IMR-90 (cell line): ENCODE measurements around the gene VPS13A. TPM values are rescaled to one million over a fixed set of nuclear protein-coding genes. Genes with fewer than 3 reads are reported as not detected.

Experiments
- ATAC-seq: fragments of 200-7000 bp; cut with Tn5 transposase; 2 replicates; pipeline ENCODE4 v1.9.1; 2020; ENCODE audit warnings: low read depth, mild to moderate bottlenecking, moderate library complexity
- BruUV-seq: library from RNA; stranded (reverse); fragments of 400-500 nt; replicated peaks from 2 replicates; lab custom pipeline; 2021; lab: Mats Ljungman, UMichigan
- CTCF ChIA-PET: fragments of 300-600 bp; formaldehyde crosslinking; extraction: SDS; loops from one replicate; lab custom pipeline; 2021; ENCODE audit warnings: antibody characterized with exemption; lab: Yijun Ruan, JAX
- POLR2A ChIA-PET: fragments of 300-600 bp; sonication (Branson Sonifier 250); formaldehyde crosslinking; loops from one replicate; lab custom pipeline; 2022; ENCODE audit warnings: antibody characterized with exemption; ENCODE audit not compliant: unreplicated experiment; lab: Charles Lee
- DNase-seq: peaks from one replicate; pipeline ENCODE4 v3.0.0; 2013
- H2AFZ ChIP-seq: replicated peaks from 2 replicates; pipeline ENCODE3; 2013; ENCODE audit warnings: low read length, mild to moderate bottlenecking; ENCODE audit not compliant: poor library complexity
- H2AK5ac ChIP-seq: 2 replicates; pipeline ENCODE4 v1.6.1; 2013; ENCODE audit warnings: low read depth, low read length, inconsistent platforms
- H2AK9ac ChIP-seq: replicated peaks from 2 replicates; pipeline ENCODE3; 2013; ENCODE audit warnings: mild to moderate bottlenecking, low read depth, low read length, moderate library complexity; ENCODE audit not compliant: poor library complexity
- H2BK120ac ChIP-seq: 2 replicates; pipeline ENCODE4 v1.6.1; 2013; ENCODE audit warnings: low read depth, low read length, inconsistent platforms
- H2BK15ac ChIP-seq: 3 replicates; pipeline ENCODE4 v1.6.1; 2013; ENCODE audit warnings: low read depth, low read length, inconsistent platforms
- H2BK20ac ChIP-seq: 2 replicates; pipeline ENCODE4 v1.6.1; 2013; ENCODE audit warnings: low read depth, mild to moderate bottlenecking, inconsistent platforms, low read length, moderate library complexity
- H2BK5ac ChIP-seq: 2 replicates; pipeline ENCODE4 v1.6.1; 2013; ENCODE audit warnings: mild to moderate bottlenecking, low read depth, low read length, inconsistent platforms; ENCODE audit not compliant: poor library complexity, severe bottlenecking
- H3K14ac ChIP-seq: replicated peaks from 2 replicates; pipeline ENCODE4 v1.6.1; 2013; ENCODE audit warnings: low read depth, low read length, inconsistent platforms
- H3K18ac ChIP-seq: 2 replicates; pipeline ENCODE4 v1.6.1; 2013; ENCODE audit warnings: low read depth, low read length, control low read depth
- H3K23ac ChIP-seq: 2 replicates; pipeline ENCODE4 v1.6.1; 2013; ENCODE audit warnings: low read depth, low read length, inconsistent platforms
- H3K27ac ChIP-seq: 2 replicates; pipeline ENCODE4 v1.5.1; 2013; ENCODE audit warnings: mild to moderate bottlenecking, control low read depth, low read length; ENCODE audit not compliant: insufficient read depth
- H3K27me3 ChIP-seq: 2 replicates; pipeline ENCODE4 v1.6.1; 2013; ENCODE audit warnings: low read length; ENCODE audit not compliant: control insufficient read depth, insufficient read depth
- H3K36me3 ChIP-seq: 2 replicates; pipeline ENCODE4 v1.6.1; 2013; ENCODE audit warnings: low read length, mixed read lengths; ENCODE audit not compliant: control insufficient read depth, insufficient read depth
- H3K4ac ChIP-seq: 2 replicates; pipeline ENCODE4 v1.6.1; 2013; ENCODE audit warnings: low read depth, low read length, inconsistent platforms
- H3K4me1 ChIP-seq: 2 replicates; pipeline ENCODE4 v1.6.1; 2013; ENCODE audit warnings: low read length, mixed read lengths; ENCODE audit not compliant: control insufficient read depth, insufficient read depth
- H3K4me2 ChIP-seq: 2 replicates; pipeline ENCODE4 v1.6.1; 2013; ENCODE audit warnings: low read depth, mild to moderate bottlenecking, control low read depth, low read length, moderate library complexity
- H3K4me3 ChIP-seq: 2 replicates; pipeline ENCODE4 v1.5.1; 2013; ENCODE audit warnings: low read depth, mild to moderate bottlenecking, control low read depth, low read length, moderate library complexity; ENCODE audit not compliant: insufficient read depth
- H3K56ac ChIP-seq: 2 replicates; pipeline ENCODE4 v1.6.1; 2013; ENCODE audit warnings: low read length, inconsistent platforms; ENCODE audit not compliant: insufficient read depth; ENCODE audit errors: extremely low read depth
- H3K79me1 ChIP-seq, 2 experiments: 2 replicates each; pipeline ENCODE4 v1.6.1; 2013; ENCODE audit warnings: low read length in 2 of 2, inconsistent platforms in 1 of 2, low read depth in 1 of 2
- H3K9ac ChIP-seq: 2 replicates; pipeline ENCODE4 v1.6.1; 2013; ENCODE audit warnings: low read depth, low read length, control low read depth
- H3K9me1 ChIP-seq: 2 replicates; pipeline ENCODE4 v1.6.1; 2013; ENCODE audit warnings: low read length, inconsistent platforms; ENCODE audit not compliant: insufficient read depth
- H3K9me3 ChIP-seq: 2 replicates; pipeline ENCODE4 v1.6.1; 2013; ENCODE audit warnings: low read length; ENCODE audit not compliant: control insufficient read depth, insufficient read depth
- H4K20me1 ChIP-seq: 2 replicates; pipeline ENCODE4 v1.6.1; 2013; ENCODE audit warnings: low read length, inconsistent platforms; ENCODE audit not compliant: insufficient read depth
- H4K5ac ChIP-seq: 2 replicates; pipeline ENCODE4 v1.6.1; 2013; ENCODE audit warnings: mild to moderate bottlenecking, low read depth, low read length, control low read depth
- H4K8ac ChIP-seq, 2 experiments: 2 replicates each; pipeline ENCODE4 v1.6.1; 2013; ENCODE audit warnings: low read depth in 2 of 2, low read length in 2 of 2, control low read depth in 1 of 2, inconsistent platforms in 1 of 2
- H4K91ac ChIP-seq: 2 replicates; pipeline ENCODE4 v1.6.1; 2013; ENCODE audit warnings: low read depth, low read length, inconsistent platforms; ENCODE audit not compliant: insufficient read depth
- CEBPB ChIP-seq: IDR thresholded peaks from 2 replicates; pipeline ENCODE4 v1.6.1; 2012; ENCODE audit warnings: low read depth, low read length, improper control_type of control experiment
- FOS ChIP-seq: fragments of 150-350 bp; IDR thresholded peaks from 2 replicates; pipeline ENCODE4 v1.6.1; 2016; ENCODE audit warnings: low read depth, low read length
- RCOR1 ChIP-seq: IDR thresholded peaks from 2 replicates; pipeline ENCODE4 v1.6.1; 2012; ENCODE audit warnings: mild to moderate bottlenecking, low read length, improper control_type of control experiment; ENCODE audit not compliant: insufficient replicate concordance
- SMC3 ChIP-seq: fragments of 150-350 bp; IDR thresholded peaks from 2 replicates; pipeline ENCODE4 v1.6.1; 2016; ENCODE audit warnings: low read depth, mild to moderate bottlenecking, antibody characterized with exemption, low read length, moderate library complexity
- WGBS, 2 experiments: methylation state at CpG; one replicate each; pipeline versions ENCODE4 v1.1.5 to v1.1.7; 2013; ENCODE audit warnings: missing lambda C conversion rate in 2 of 2; ENCODE audit not compliant: insufficient read length in 1 of 2; ENCODE audit errors: extremely low coverage in 2 of 2; 5-methylcytosine and 5-hydroxymethylcytosine counted together
- dilution Hi-C: fragments of 300-500 bp; cut with HindIII; formaldehyde crosslinking; loops from one replicate; pipeline ENCODE4 v1.14.3; 2018; ENCODE audit warnings: low sequenced_read_pairs; ENCODE audit not compliant: unreplicated experiment
- in situ Hi-C: fragments of 300-500 bp; cut with MboI; formaldehyde crosslinking; loops from 3 replicates; pipeline ENCODE4 v1.14.3; 2019; ENCODE audit warnings: low sequenced_read_pairs, inconsistent platforms, mixed read lengths
- intact Hi-C: fragments of 100-400 bp; cut with micrococcal nuclease; formaldehyde crosslinking; loops from 2 replicates; pipeline ENCODE4 v1.10.0; 2022
- polyA plus RNA-seq, 3 experiments: library from polyadenylated mRNA; depleted of rRNA; stranded (reverse); fragments of >200 nt; gene quantifications; 2 replicates each; pipeline ENCODE4 v1.2.3, GENCODE V29; 2012; ENCODE audit warnings: low replicate concordance in 1 of 3
- total RNA-seq: library from RNA; depleted of rRNA; stranded (reverse); fragments of >200 nt; gene quantifications from 2 replicates; pipeline ENCODE4 v1.2.3, GENCODE V29; 2012

Gene VPS13A
- total and polyA plus RNA-seq, 2 of the 4 experiments (the other 2 are of a cell fraction): 10.4 to 26.5 TPM

DNA sequence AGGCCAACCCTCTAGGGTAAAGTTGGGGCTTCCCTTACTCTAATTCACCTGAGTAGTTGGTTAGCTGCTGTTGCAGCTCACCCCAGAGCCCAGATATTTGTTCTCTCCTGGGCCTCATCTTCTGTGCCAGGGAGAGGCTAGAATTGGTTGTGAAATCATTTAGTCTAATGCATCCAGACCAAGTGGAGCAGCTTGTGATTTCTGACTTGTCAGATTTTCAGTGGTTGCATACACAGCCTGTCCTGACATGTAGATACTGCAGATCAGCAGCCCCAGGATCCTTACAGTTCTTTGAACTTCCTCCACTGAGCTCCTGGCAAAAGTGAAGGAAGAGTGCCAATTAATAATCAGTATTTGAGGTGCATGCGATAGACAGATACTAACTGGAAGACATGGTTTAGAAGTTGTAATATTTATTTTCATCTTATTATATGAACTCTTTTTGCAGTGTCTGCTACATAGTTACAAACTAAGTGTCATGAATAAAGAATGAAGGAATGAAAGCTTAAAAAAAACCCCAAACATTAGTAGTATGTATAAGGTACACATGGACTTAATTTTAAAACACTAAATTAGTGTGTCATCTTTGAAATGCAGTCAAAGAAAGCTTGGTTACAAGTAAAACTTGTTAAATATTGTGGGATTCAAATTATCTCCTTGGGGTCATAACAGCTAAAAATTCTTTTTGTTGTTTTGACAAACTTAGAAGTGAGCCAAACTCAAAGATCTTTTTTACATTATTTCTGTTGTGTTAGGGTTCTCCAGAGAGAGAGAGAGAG lies 128.5 kb downstream of the VPS13A start:
- Histone ChIP-seq H4K91ac (no peak overlapping the region), H2AK9ac (no peak overlapping the region), H3K4me2 (peak overlapping the region; percentile 60; the same call in 1 of the 2 replicates), H3K9me3 (no peaks in the 10 kb centered on the region), H4K8ac (0 out of 4 replicates have a peak overlapping the region, but pooled peaks of 1 of the 2 experiments have one; percentile 42), H2BK20ac (no peak overlapping the region), H3K79me1 (0 out of 4 replicates have a peak, but pooled peaks cover 4% of the 10 kb centered on the region in 2 experiments), H3K4me3 (no peak overlapping the region), H3K27me3 (no peaks in the 10 kb centered on the region), H4K5ac (no peak overlapping the region), H2BK120ac (peak overlapping the region; percentile 16; the same call in 1 of the 2 replicates), H2AFZ (no peak overlapping the region), H2AK5ac (no peak overlapping the region), H3K14ac (no peak overlapping the region), H2BK5ac (peak overlapping the region; percentile 71), H3K27ac (peak overlapping the region; percentile 36; the same call in 1 of the 2 replicates), H2BK15ac (no peak overlapping the region), H3K23ac (peak overlapping the region; percentile 3; the same call in 1 of the 2 replicates), H3K4ac (no peak overlapping the region; the same call in 1 of the 2 replicates), H3K9ac (no peak overlapping the region), H3K9me1 (peaks cover 4% of the 10 kb centered on the region; the same call in 1 of the 2 replicates), H3K4me1 (peaks cover 6% of the 10 kb centered on the region), H3K56ac (no peak overlapping the region), H3K18ac (peak overlapping the region; percentile 39; the same call in 1 of the 2 replicates), H4K20me1 (peaks cover 3% of the 10 kb centered on the region; the same call in 1 of the 2 replicates), H3K36me3 (no peaks in the 10 kb centered on the region)
- BruUV-seq: no TSS peak
- POLR2A ChIA-PET: interaction anchor here (0.6 kb wide), 1 partner anchor 11 kb away, joined by 5 read pairs; no protein-coding TSS in a partner anchor
- no CpG with 5 or more reads among the region's 1 CpG for WGBS, 2 experiments
- ATAC-seq: peak; percentile 79
- dilution Hi-C loops (no loop called here), intact Hi-C loops (no loop called here), in situ Hi-C loops (no loop called here)
- CTCF ChIA-PET: interaction anchor here (0.6 to 1.9 kb wide), 4 partner anchors 10 to 114 kb away, joined by 3 to 6 read pairs (median 4); no protein-coding TSS in a partner anchor
- peak; percentile 43 for DNase-seq
- no peak for TF ChIP-seq SMC3
- no peak for TF ChIP-seq RCOR1
- TF ChIP-seq FOS: no peak
- TF ChIP-seq CEBPB: peak; percentile 44; the same call in 1 of the 2 replicates
